HT-29 (cell line): ENCODE data around the gene FRY. TPM values are rescaled to one million over a fixed set of nuclear protein-coding genes. Genes with fewer than 3 reads are reported as not detected.
"Not testable (repeated sequence)": the region's sequence is repeated elsewhere in the genome, so short reads cannot be mapped to it uniquely, and the experiment has no call there.

ENCODE experiments used
- DNase-seq: peaks from one replicate; pipeline ENCODE4 v3.0.0-alpha.2; 2015; ENCODE audit warnings: low spot score
- total RNA-seq: library from RNA; depleted of rRNA; stranded (reverse); fragments of >200 nt; shearing (Covaris generic); gene quantifications from 2 replicates; pipeline ENCODE4 v1.2.3, GENCODE V29; 2014; rRNA removed

FRY gene
- 23.9 and 29.4 TPM in 2 replicates for total RNA-seq

DNA sequence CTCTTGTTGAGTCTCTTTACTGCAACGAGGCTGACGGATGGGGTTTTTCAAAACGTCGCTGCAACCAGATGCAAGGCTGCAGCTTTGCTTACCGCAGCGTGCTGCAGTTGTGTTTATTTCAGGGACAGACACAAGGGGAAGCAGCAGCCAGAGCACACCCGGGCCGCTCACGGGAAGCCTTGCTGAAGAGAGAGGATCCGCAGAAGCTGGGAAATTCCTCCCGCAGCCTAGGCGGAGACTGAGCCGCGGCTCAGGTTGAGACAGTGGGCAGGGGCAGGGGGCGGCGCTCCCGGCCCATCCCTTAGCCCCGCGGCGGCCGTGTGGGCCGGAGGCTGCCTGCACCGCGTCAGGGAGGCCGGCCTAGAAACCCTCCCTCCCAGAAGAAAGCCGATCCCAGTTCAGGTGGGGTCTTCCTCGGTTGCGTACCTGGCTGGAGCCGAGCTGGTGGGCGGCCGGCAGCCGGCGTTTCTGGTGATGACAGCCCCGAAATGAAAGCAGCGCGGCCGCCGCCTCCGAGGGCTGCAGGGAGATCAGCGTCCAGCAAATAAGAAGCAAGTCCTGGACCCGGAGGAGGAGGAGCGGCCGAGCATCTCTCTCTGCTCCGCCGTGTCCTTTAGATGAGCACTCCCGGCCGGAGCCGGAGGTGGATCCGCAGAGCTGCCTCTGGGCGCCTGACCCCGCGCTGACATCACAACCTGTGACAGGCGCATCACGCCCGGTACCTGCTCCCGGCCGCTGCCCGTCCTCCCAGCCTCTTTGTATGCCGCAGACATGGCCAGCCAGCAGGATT lies at the start of gene FRY:
TSS of gene FRY (plus strand) at position 750 of the 790 bp plus-strand sequence. CDS start at position 772, 22 bp downstream.
- DNase-seq = peak; percentile 94

- DNase-seq = no peak
These were observed 49.5 kb upstream of the FRY start for GRCh38 chr13:31982124-31982523.

DNA sequence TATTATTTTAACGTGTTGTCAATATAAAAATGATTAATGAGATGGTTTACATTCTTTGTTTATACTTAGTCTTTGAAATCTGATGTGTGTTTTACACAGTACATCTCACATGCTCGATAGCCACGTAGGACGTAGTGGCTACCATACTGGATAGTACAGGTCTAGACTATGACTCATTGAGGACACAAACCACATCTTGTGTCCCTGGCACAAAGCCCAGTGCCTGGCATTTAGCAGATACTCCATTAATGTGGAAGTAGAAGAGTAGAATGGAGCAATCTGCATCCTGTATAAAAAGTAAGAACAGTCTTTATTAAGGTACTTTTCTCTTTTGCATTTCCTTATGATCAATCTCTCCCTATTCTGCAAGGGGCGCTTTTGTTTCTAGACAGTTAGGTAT lies 49.0 kb upstream of the FRY start:
- DNase-seq = peak; percentile 100

DNA sequence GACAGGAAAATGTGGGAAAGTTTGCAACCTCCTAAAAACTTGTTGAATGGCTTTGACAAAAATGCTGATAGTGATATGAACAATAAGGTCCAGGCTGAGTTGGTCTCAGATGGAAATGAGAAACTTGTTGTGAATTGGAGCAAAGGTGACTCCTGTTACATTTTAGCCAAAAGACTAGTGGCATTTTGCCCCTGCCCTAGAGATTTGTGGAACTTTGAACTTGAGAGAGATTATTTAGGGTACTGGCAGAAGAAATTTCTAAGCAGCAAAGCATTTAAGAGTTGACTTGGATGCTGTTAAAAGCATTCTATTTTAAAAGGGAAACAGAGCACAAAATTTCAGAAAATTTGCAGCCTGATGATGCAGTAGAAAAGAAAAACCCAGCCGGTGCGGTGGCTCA lies 47.9 kb upstream of the FRY start:
- DNase-seq = not testable (repeated sequence)

DNA sequence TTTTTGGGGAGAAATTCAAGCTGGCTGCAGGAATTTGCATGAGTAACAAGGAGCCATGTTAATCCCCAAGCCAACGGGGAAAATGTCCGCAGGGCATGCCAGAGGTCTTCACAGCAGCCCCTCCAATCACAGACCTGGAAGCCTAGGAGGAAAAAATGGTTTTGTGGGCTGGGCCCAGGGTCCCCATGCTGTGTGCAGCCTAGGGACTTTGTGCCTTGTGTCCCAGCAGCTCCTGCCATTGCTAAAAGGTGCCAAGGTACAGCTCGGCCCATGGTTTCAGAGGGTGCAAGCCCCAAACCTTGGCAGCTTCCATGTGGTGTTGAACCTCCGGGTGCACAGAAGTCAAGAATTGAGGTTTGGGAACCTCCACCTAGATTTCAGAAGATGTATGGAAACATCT lies 47.2 kb upstream of the FRY start:
- DNase-seq = not testable (repeated sequence)

GRCh38 chr13:31986676-31987470 lies 44.7 kb upstream of the FRY start:
- no peak for DNase-seq

GRCh38 chr13:31987535-31988170 lies 43.9 kb upstream of the FRY start:
- DNase-seq = no peak

DNA sequence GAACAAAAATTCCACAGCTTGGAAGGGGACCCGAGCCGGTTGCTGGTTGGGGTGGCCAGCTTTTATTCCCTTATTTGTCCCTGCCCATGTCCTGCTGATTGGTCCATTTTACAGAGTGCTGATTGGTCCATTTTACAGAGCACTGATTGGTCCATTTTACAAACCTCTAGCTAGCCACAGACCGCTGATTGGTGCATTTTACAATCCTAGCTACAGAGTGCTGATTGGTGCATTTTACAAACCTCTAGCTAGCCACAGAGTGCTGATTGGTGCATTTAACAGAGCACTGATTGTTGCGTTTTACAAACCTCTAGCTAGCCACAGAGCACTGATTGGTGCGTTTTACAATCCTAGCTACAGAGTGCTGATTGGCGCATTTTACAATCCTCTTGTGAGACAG lies 37.2 kb upstream of the FRY start:
- DNase-seq = not testable (repeated sequence)

DNA sequence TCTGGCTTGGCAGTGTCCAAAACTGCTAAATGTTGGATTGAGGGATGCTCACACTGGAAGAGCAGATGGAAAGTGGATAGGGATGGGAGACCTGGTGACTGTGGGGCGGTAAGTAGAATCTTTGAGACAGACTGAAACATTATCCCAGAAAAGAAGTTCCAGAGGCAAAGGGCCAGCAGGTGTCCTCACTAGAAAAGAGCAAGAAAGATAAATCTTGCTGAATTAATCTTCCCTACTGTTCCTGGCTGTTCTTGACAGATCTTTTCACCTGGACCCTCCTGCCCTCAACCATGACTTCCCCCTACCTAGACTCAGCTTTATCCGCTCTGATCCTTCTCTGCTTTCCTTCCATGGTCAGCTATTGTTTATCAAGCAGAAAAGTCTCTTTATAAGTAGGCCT lies 35.0 kb upstream of the FRY start:
- DNase-seq = peak; percentile 79

DNA sequence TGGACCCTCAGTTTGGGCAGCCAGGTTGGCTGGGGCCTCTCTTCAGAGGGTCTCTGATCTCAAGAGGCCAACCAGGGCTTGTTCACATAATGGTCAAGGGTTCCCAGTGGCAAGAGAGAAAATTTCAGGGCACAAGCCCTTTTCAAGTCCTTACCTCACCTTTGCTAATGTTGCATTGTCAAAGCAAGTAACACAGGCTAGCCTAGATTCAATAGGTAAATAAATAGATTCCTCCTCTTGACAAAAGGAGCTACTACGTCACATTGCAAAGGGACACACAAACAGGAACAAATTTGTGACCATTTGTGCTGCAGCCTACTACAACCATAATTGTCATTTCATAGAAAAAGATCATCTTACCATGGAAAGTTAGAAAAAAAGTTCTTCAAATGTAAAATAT lies 33.9 kb upstream of the FRY start:
- peak; percentile 69 for DNase-seq

DNA sequence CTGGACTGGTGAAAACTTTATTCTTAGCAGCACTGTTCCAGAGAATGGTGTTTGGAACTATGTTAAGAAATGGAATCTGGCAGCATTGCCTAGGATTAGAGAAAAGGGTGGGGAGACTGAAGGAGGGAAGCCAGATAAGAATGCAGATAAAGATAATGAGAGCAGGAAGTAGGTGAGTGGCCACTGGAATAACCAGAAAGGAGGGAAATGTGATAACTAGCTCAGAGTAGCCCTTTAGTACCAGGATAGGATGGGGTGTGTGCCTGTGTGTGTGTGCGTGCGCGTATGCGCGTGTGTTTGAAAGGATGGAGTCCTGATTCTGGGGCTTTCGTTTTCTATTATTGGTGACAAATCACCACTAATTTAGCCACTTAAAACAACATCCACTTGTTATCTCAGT lies 33.4 kb upstream of the FRY start:
- peak; percentile 95 for DNase-seq

GRCh38 chr13:32000754-32001153 lies 30.8 kb upstream of the FRY start:
- not testable (repeated sequence) for DNase-seq

DNA sequence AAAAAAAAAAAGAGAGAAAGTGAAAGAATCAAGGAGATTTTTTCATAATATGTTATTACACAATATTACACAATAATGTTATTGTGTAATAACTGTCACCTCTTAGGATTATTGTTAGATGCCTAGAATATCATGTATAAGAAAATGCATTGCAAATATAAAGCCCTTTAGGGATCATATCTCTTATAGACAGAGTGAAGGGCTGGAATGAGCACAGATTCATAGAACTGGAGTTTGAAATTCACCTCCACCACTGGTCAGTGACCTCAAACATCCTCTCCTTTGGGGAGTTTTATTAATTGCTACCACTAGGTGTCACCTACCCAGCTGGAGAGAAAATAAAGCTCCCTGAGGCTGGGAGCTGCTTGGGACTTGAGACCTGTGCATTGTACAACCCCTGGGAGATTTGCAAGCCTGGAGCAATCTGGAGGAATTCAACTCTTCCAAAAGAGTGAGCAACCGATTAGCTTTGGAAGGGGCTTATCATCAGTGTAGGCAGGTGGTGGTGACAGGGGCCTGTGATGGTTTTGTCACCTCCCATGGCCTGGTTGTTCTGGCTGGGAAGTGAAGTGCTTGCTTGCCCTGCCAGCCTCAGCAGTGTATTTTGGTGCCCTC lies 30.3 kb upstream of the FRY start:
- DNase-seq = peak; percentile 95

- DNase-seq = no peak
These were observed 29.8 kb upstream of the FRY start for GRCh38 chr13:32001769-32002168.

DNA sequence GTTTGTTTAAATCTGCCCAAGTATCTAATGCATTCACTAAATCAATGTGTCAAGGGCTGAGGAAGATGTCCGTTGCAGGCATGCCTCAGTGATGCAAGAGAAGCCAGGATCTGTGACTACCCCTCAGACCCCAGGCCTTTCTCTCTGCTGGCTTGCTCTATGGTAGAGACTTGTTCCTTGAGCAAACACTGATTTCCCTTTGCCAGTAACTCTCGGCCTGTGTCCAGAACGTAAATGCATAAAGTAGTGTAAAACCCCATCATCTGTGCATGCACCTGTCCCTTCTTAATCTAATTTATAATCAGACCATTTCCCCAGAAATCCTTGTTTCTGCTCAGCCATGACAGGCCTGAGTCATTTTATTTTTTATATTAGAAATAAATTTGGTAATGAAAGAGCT lies 28.7 kb upstream of the FRY start:
- DNase-seq = no peak

DNA sequence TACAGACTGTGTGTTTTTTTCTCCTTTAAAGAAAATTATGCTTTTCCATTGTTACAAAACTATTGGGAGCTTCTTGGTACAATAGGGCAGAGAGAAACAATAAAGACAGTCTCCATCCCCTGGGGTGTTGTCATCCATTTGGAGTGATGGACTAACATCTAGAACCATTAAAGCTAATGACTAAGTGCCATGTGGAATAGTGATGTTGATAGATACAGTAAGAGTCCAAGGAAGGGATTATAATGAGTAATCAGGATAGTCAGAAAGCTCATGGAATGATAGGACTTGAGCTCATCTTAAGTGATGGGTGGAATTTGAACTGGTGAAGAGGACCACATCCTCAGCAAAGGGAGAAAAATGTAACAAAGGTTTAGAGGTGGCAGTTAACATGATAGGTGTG lies 24.1 kb upstream of the FRY start:
- DNase-seq = no peak

DNA sequence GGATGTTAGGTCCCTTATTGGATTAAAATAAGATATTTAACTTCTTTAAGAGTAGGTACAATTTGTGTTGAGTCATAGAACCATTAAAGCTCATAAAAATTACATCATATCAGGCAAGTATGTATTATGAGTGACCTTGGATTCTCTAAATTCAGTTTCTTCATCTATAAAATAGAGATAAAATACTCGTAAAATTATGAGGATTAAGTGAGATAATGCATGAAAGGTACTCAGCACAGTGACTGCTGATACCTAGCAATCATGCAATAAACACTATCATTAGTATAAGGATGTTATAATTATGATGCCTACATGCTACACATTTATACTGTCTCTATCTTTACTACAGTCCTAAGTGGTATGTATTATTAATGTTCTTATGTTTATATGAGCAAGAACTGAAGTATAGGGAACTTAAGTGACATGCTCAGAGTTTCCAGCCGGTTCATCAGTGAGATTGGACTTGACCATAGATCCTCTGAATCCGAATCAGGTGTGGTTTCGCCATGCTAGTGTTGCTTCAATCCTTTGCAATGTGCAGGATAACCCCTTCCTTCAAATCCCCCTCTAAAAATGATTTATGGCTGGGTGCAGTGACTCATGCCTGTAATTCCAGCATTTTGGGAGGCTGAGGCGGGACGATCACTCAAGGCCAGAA lies 22.9 kb upstream of the FRY start:
- DNase-seq = peak; percentile 57

- peak; percentile 84 for DNase-seq
These were observed 22.2 kb upstream of the FRY start for GRCh38 chr13:32009362-32009761.

DNA sequence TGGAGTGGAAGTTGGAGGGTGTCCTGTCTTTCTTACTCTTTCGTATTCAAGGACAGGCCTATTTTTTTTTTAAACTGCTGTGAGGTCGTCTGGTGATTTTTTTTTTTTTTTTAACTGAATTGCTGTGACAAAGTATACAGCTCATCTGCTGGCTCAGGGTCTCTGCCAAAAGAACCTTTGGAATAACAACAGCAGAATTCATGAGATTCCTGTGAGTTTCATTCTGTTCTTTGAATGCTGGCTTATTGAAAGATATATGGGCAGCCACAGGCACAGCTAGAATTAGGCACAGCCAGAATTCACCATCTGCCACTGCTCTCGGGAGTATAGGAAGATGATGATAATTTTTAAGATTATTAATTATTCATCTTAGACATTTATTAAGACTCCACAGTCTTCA lies 21.4 kb upstream of the FRY start:
- no peak for DNase-seq

DNA sequence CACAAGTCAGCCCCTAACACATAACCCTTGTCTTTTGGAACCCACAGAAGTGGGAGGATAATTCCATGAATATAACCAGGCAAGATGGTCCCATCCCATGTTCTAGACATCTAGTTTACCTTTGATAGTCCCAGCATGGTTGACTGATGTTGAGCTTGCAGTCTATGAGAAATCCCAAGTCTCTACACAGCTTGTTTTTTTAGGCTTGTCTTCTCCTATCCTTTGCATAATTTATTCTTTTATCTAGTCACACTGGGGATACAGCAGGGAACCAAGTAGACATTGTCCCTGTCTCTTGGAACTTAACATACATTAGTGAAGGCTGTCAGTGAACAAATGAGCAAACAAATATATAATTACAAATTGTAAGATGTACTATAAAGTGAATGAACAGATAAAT lies 19.6 kb upstream of the FRY start:
- DNase-seq = no peak

- no peak for DNase-seq
These were observed 18.4 kb upstream of the FRY start for GRCh38 chr13:32013181-32013580.
